Activated T-cell treated with anti-CD3 and anti-CD28 coated beads, Interleukin-2, amount 50 U/mL, for 4 hours (primary cell): Measurements from ENCODE around the gene ECEL1. TPM values are rescaled to one million over a fixed set of nuclear protein-coding genes. Genes with fewer than 3 reads are reported as not detected.

Experiments
- ATAC-seq, 2 donors: fragments of 200-7000 bp; cut with Tn5 transposase; one replicate each; pipeline ENCODE4 v1.10.0; 2021
- DNase-seq: peaks from one replicate; pipeline ENCODE4 v3.0.0-alpha.2; 2020
- H3K27me3 Mint-ChIP-seq: one replicate; pipeline ENCODE4 v1.8.0; 2021; ENCODE audit warnings: low read depth, mixed read lengths
- H3K36me3 Mint-ChIP-seq: one replicate; pipeline ENCODE4 v1.8.0; 2022; ENCODE audit warnings: mixed read lengths; ENCODE audit not compliant: insufficient read depth
- H3K4me1 Mint-ChIP-seq: one replicate; pipeline ENCODE4 v1.8.0; 2021; ENCODE audit warnings: low read depth, mixed read lengths
- H3K4me3 Mint-ChIP-seq: one replicate; pipeline ENCODE4 v1.8.0; 2021; ENCODE audit warnings: mild to moderate bottlenecking, moderate library complexity, mixed read lengths
- H3K9me3 Mint-ChIP-seq: one replicate; pipeline ENCODE4 v1.8.0; 2021; ENCODE audit warnings: mixed read lengths
- total RNA-seq, 3 donors: library from RNA; stranded (reverse); gene quantifications; one replicate each; pipeline ENCODE4 v1.2.1, GENCODE V29; 2021

The ECEL1 gene
- total RNA-seq, 3 donors from 2014 or later = 0.16 to 0.20 (median 0.19) TPM

GRCh38 chr2:232513353-232513752, 25.7 kb upstream of the ECEL1 start:
- DNase-seq (no peak), ATAC-seq (no peak)
- no peaks in the 10 kb centered on the region for H3K9me3 Mint-ChIP-seq
- H3K27me3 Mint-ChIP-seq = peaks cover 8% of the 10 kb centered on the region
- H3K36me3 Mint-ChIP-seq = no peaks in the 10 kb centered on the region
- no peaks in the 10 kb centered on the region for H3K4me1 Mint-ChIP-seq
- no peak overlapping the region for H3K4me3 Mint-ChIP-seq

- H3K4me1 Mint-ChIP-seq = no peaks in the 10 kb centered on the region
- DNase-seq = no peak
- no peaks in the 10 kb centered on the region for H3K36me3 Mint-ChIP-seq
- H3K9me3 Mint-ChIP-seq = no peaks in the 10 kb centered on the region
- H3K27me3 Mint-ChIP-seq = peaks cover 7% of the 10 kb centered on the region
- ATAC-seq = no peak
- H3K4me3 Mint-ChIP-seq = no peak overlapping the region
These were observed 25.0 kb upstream of the ECEL1 start for GRCh38 chr2:232512602-232513001.

GRCh38 chr2:232511336-232511890, 23.8 kb upstream of the ECEL1 start:
- no peaks in the 10 kb centered on the region for H3K36me3 Mint-ChIP-seq
- H3K27me3 Mint-ChIP-seq = peaks cover 10% of the 10 kb centered on the region
- ATAC-seq (no peak), DNase-seq (no peak)
- no peaks in the 10 kb centered on the region for H3K4me1 Mint-ChIP-seq
- H3K4me3 Mint-ChIP-seq = no peak overlapping the region
- H3K9me3 Mint-ChIP-seq = no peaks in the 10 kb centered on the region

GRCh38 chr2:232508251-232508650, 20.6 kb upstream of the ECEL1 start:
- Mint-ChIP-seq H3K4me1 (peaks cover 2% of the 10 kb centered on the region), H3K9me3 (no peaks in the 10 kb centered on the region), H3K27me3 (peaks cover 30% of the 10 kb centered on the region), H3K36me3 (no peaks in the 10 kb centered on the region), H3K4me3 (no peak overlapping the region)
- ATAC-seq (no peak), DNase-seq (no peak)

GRCh38 chr2:232506709-232507108, 19.1 kb upstream of the ECEL1 start:
- ATAC-seq = no peak
- H3K4me3 Mint-ChIP-seq = no peak overlapping the region
- DNase-seq = no peak
- no peaks in the 10 kb centered on the region for H3K9me3 Mint-ChIP-seq
- H3K36me3 Mint-ChIP-seq = no peaks in the 10 kb centered on the region
- H3K4me1 Mint-ChIP-seq = peaks cover 6% of the 10 kb centered on the region
- H3K27me3 Mint-ChIP-seq = peaks cover 37% of the 10 kb centered on the region

- no peak for ATAC-seq
- peaks cover 43% of the 10 kb centered on the region for H3K27me3 Mint-ChIP-seq
These were observed 18.2 kb upstream of the ECEL1 start for GRCh38 chr2:232505856-232506255.

GRCh38 chr2:232504438-232504837, 16.8 kb upstream of the ECEL1 start:
- Mint-ChIP-seq H3K9me3 (no peaks in the 10 kb centered on the region), H3K36me3 (no peaks in the 10 kb centered on the region), H3K4me1 (peaks cover 6% of the 10 kb centered on the region), H3K4me3 (no peak overlapping the region), H3K27me3 (peaks cover 52% of the 10 kb centered on the region)
- DNase-seq = no peak
- ATAC-seq = no peak

More at GRCh38 chr2:232505856-232506255, 18.2 kb upstream of the ECEL1 start:
- Mint-ChIP-seq H3K4me3 (no peak overlapping the region), H3K36me3 (no peaks in the 10 kb centered on the region), H3K9me3 (no peaks in the 10 kb centered on the region), H3K4me1 (peaks cover 6% of the 10 kb centered on the region)
- DNase-seq = no peak

- Mint-ChIP-seq H3K4me1 (peaks cover 6% of the 10 kb centered on the region), H3K9me3 (no peaks in the 10 kb centered on the region), H3K36me3 (no peaks in the 10 kb centered on the region), H3K27me3 (peaks cover 55% of the 10 kb centered on the region), H3K4me3 (peak overlapping the region; percentile 53)
- ATAC-seq = no peak
- DNase-seq = no peak
These were observed 16.2 kb upstream of the ECEL1 start for GRCh38 chr2:232503809-232504323.

GRCh38 chr2:232502911-232503808, 15.5 kb upstream of the ECEL1 start:
- Mint-ChIP-seq H3K27me3 (peaks cover 56% of the 10 kb centered on the region), H3K4me1 (peaks cover 6% of the 10 kb centered on the region), H3K36me3 (no peaks in the 10 kb centered on the region), H3K4me3 (peak overlapping the region; percentile 53), H3K9me3 (no peaks in the 10 kb centered on the region)
- ATAC-seq (peak; percentile 38 to 60), DNase-seq (peak; percentile 48)

GRCh38 chr2:232502511-232502910, 14.9 kb upstream of the ECEL1 start:
- Mint-ChIP-seq H3K36me3 (no peaks in the 10 kb centered on the region), H3K9me3 (no peaks in the 10 kb centered on the region), H3K27me3 (peaks cover 56% of the 10 kb centered on the region), H3K4me1 (peaks cover 6% of the 10 kb centered on the region), H3K4me3 (peak overlapping the region; percentile 71)
- DNase-seq (no peak), ATAC-seq (peak; percentile 26 to 29)

GRCh38 chr2:232501794-232502390, 14.3 kb upstream of the ECEL1 start:
- Mint-ChIP-seq H3K9me3 (no peaks in the 10 kb centered on the region), H3K4me1 (peaks cover 6% of the 10 kb centered on the region), H3K36me3 (no peaks in the 10 kb centered on the region), H3K4me3 (no peak overlapping the region), H3K27me3 (peaks cover 54% of the 10 kb centered on the region)
- DNase-seq (no peak), ATAC-seq (no peak)

- Mint-ChIP-seq H3K4me1 (peaks cover 6% of the 10 kb centered on the region), H3K9me3 (no peaks in the 10 kb centered on the region), H3K27me3 (peaks cover 54% of the 10 kb centered on the region), H3K36me3 (no peaks in the 10 kb centered on the region), H3K4me3 (no peak overlapping the region)
- ATAC-seq = no peak
- no peak for DNase-seq
These were observed 13.7 kb upstream of the ECEL1 start for GRCh38 chr2:232501331-232501771.

GRCh38 chr2:232498452-232498851, 10.8 kb upstream of the ECEL1 start:
- no peak for ATAC-seq
- Mint-ChIP-seq H3K36me3 (no peaks in the 10 kb centered on the region), H3K9me3 (no peaks in the 10 kb centered on the region), H3K4me1 (peaks cover 4% of the 10 kb centered on the region), H3K4me3 (no peak overlapping the region), H3K27me3 (peaks cover 33% of the 10 kb centered on the region)
- DNase-seq = no peak

GRCh38 chr2:232497348-232497747, 9.7 kb upstream of the ECEL1 start:
- Mint-ChIP-seq H3K4me3 (no peak overlapping the region), H3K27me3 (peaks cover 35% of the 10 kb centered on the region), H3K9me3 (no peaks in the 10 kb centered on the region), H3K4me1 (peaks cover 1% of the 10 kb centered on the region), H3K36me3 (no peaks in the 10 kb centered on the region)
- DNase-seq = no peak
- ATAC-seq = no peak
